GM13977 (cell line): Measurements from ENCODE around the gene ARHGAP9.

Experiments
- DNase-seq: peaks from one replicate; pipeline ENCODE4 v3.0.0; 2012; ENCODE audit warnings: low spot score
- in situ Hi-C: fragments of 300-500 bp; cut with MboI; formaldehyde crosslinking; loops from one replicate; pipeline ENCODE4 v1.12.0; 2022; ENCODE audit warnings: low sequenced_read_pairs, low pct_unique_long_range_greater_than_20kb, mixed read lengths, inconsistent platforms; ENCODE audit not compliant: unreplicated experiment
- TF ChIP-seq, protein P1 (sequence below): IDR thresholded peaks from 2 replicates; pipeline ENCODE4 v1.5.1; 2012; ENCODE audit warnings: mild to moderate bottlenecking, control low read depth; ENCODE audit not compliant: insufficient read depth; ENCODE audit errors: extremely low read depth, missing control alignments

The ARHGAP9 gene

DNA sequence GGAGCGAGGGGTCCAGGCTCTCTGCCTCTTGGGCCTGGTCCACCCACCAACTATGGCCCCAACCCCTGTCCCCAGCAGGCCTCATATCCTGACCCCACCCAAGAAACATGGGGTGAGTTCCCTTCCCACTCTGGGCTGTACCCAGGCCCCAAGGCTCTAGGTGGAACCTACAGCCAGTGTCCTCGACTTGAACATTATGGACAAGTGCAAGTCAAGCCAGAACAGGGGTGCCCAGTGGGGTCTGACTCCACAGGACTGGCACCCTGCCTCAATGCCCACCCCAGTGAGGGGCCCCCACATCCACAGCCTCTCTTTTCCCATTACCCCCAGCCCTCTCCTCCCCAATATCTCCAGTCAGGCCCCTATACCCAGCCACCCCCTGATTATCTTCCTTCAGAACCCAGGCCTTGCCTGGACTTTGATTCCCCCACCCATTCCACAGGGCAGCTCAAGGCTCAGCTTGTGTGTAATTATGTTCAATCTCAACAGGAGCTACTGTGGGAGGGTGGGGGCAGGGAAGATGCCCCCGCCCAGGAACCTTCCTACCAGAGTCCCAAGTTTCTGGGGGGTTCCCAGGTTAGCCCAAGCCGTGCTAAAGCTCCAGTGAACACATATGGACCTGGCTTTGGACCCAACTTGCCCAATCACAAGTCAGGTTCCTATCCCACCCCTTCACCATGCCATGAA is 8.6 kb downstream of the ARHGAP9 start:
- TF ChIP-seq, protein P1, sequence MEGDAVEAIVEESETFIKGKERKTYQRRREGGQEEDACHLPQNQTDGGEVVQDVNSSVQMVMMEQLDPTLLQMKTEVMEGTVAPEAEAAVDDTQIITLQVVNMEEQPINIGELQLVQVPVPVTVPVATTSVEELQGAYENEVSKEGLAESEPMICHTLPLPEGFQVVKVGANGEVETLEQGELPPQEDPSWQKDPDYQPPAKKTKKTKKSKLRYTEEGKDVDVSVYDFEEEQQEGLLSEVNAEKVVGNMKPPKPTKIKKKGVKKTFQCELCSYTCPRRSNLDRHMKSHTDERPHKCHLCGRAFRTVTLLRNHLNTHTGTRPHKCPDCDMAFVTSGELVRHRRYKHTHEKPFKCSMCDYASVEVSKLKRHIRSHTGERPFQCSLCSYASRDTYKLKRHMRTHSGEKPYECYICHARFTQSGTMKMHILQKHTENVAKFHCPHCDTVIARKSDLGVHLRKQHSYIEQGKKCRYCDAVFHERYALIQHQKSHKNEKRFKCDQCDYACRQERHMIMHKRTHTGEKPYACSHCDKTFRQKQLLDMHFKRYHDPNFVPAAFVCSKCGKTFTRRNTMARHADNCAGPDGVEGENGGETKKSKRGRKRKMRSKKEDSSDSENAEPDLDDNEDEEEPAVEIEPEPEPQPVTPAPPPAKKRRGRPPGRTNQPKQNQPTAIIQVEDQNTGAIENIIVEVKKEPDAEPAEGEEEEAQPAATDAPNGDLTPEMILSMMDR = no peak
- DNase-seq = no peak
- in situ Hi-C loops = no loop called here

DNA sequence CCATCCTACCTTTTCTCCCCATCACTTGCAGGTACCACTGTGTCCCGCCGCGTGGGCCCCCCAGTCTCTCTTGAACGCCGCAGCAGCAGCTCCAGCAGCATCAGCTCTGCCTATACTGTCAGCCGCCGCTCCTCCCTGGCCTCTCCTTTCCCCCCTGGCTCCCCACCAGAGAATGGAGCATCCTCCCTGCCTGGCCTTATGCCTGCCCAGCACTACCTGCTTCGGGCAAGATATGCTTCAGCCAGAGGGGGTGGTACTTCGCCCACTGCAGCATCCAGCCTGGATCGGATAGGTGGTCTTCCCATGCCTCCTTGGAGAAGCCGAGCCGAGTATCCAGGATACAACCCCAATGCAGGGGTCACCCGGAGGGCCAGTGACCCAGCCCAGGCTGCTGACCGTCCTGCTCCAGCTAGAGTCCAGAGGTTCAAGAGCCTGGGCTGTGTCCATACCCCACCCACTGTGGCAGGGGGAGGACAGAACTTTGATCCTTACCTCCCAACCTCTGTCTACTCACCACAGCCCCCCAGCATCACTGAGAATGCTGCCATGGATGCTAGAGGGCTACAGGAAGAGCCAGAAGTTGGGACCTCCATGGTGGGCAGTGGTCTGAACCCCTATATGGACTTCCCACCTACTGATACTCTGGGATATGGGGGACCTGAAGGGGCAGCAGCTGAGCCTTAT is 9.2 kb downstream of the ARHGAP9 start:
- TF ChIP-seq, protein P1 = no peak
- in situ Hi-C loops = no loop called here
- peak; percentile 5 for DNase-seq

DNA sequence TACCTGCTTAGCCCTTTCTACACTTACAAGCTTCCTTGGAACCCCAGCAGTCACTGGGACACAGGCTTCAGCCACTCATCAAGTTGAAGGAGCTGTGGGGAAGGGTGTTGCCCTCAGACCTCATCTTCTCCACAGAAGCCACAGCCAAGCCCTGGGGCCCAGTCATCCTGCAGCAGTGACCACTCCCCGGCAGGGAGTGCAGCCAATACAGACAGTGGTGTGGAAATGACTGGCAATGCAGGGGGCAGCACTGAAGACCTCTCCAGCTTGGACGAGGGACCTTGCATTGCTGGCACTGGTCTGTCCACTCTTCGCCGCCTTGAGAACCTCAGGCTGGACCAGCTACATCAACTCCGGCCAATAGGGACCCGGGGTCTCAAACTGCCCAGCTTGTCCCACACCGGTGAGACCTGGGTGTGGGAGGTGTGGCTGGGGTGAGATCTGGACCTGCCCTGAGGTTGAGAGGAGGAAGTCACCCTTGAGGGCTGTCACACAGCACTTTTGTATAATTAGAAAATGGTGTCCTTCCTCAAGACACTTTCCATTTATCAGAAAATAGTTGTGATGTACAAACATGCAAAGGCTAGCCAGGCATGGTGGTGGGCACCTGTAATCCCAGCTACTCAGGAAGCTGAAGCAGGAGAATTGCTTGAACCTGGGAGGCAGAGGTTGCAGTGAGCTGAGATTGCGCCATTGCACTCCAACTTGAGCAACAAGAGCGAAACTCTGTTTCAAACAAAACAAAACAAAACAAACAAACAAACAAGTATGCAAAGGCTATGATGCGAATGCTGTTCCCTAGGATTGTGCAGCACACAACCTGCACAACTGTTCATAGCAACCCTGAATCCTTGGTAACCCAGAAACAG is 10.1 kb downstream of the ARHGAP9 start:
- in situ Hi-C loops = no loop called here
- TF ChIP-seq, protein P1 = no peak
- DNase-seq = no peak

GRCh38 chr12:57467915-57468314 is 11.8 kb downstream of the ARHGAP9 start:
- in situ Hi-C loops = no loop called here
- no peak for DNase-seq
- TF ChIP-seq, protein P1 = no peak

DNA sequence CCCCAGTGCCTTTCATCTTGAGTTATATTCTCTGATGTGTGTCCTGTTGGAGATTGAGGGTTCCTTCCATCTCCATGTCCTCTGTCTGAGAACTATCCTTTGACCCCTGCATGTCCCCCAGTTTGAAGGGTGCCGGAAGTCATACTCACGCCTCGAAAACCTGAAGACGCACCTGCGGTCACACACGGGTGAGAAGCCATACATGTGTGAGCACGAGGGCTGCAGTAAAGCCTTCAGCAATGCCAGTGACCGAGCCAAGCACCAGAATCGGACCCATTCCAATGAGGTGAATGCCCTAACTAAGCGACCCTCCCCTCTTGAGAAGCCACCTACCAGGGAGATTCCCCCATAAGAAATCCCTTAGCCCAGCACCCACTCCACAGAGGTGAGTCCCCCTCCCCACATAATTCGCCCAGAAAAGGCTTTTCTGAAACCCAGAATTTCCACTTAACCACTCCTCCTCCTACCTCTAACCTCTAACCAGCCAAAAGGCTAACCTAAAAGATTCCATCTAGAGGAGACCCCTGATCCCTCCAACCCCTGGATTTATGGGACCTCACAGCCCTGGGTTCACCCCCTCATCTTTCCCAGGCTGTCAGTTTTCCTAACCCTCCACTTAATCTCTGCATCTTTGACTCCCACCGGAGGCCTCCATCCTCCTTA is 12.3 kb downstream of the ARHGAP9 start:
- DNase-seq = no peak
- in situ Hi-C loops = no loop called here
- TF ChIP-seq, protein P1 = no peak
